ENCODE results near the gene FASLG. TPM values are rescaled to one million over a fixed set of nuclear protein-coding genes. Genes with fewer than 3 reads are reported as not detected.

FASLG gene, protein sequence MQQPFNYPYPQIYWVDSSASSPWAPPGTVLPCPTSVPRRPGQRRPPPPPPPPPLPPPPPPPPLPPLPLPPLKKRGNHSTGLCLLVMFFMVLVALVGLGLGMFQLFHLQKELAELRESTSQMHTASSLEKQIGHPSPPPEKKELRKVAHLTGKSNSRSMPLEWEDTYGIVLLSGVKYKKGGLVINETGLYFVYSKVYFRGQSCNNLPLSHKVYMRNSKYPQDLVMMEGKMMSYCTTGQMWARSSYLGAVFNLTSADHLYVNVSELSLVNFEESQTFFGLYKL
- polyA plus RNA-seq (2011; rRNA removed), result not detected in 2 replicates
- polyA minus RNA-seq (2011; rRNA and poly(A)+ RNA removed), result not detected in 2 replicates

GRCh38 chr1:172658871-172659453 is at the start of gene FASLG:
TSS of gene FASLG (plus strand) at chr1:172659103. CDS start at chr1:172659202, 99 bp downstream.
- H3K27ac ChIP-seq (ENCODE audit: low read depth, low read length), result no peak within 1 kb of the TSS
- POLR2A ChIA-PET, result no interaction called here
- TF ChIP-seq, protein P1, sequence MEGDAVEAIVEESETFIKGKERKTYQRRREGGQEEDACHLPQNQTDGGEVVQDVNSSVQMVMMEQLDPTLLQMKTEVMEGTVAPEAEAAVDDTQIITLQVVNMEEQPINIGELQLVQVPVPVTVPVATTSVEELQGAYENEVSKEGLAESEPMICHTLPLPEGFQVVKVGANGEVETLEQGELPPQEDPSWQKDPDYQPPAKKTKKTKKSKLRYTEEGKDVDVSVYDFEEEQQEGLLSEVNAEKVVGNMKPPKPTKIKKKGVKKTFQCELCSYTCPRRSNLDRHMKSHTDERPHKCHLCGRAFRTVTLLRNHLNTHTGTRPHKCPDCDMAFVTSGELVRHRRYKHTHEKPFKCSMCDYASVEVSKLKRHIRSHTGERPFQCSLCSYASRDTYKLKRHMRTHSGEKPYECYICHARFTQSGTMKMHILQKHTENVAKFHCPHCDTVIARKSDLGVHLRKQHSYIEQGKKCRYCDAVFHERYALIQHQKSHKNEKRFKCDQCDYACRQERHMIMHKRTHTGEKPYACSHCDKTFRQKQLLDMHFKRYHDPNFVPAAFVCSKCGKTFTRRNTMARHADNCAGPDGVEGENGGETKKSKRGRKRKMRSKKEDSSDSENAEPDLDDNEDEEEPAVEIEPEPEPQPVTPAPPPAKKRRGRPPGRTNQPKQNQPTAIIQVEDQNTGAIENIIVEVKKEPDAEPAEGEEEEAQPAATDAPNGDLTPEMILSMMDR (IDR thresholded peaks at IDR 0.05; ENCODE audit: low read depth, low read length), result no peak
- CTCF ChIA-PET, result no interaction called here
- no peaks in the 10 kb centered on the region for H3K27me3 ChIP-seq (ENCODE audit: control insufficient read depth, insufficient read depth, low read length)
- no peaks in the 10 kb centered on the region; the same call in 1 of the 2 replicates for H3K9me3 ChIP-seq (ENCODE audit: control insufficient read depth, insufficient read depth, low read length)
- no peak within 1 kb of the TSS for H3K4me3 ChIP-seq (ENCODE audit: low read depth, low read length)
- no peak for DNase-seq (ENCODE audit: low read depth, low spot score)

- POLR2A ChIA-PET, result no interaction called here
- DNase-seq (ENCODE audit: low read depth, low spot score), result no peak
Observed at GRCh38 chr1:172609528-172609927, 49.4 kb upstream of the FASLG start.

GRCh38 chr1:172612478-172612877 is 46.4 kb upstream of the FASLG start:
- DNase-seq (ENCODE audit: low read depth, low spot score), result no peak
- Histone ChIP-seq H3K4me3 (ENCODE audit: low read depth, low read length) (no peak overlapping the region), H3K9me3 (ENCODE audit: control insufficient read depth, insufficient read depth, low read length) (peaks cover 8% of the 10 kb centered on the region; the same call in 1 of the 2 replicates), H3K27me3 (ENCODE audit: control insufficient read depth, insufficient read depth, low read length) (no peaks in the 10 kb centered on the region), H3K27ac (ENCODE audit: low read depth, low read length) (no peak overlapping the region)
- TF ChIP-seq, protein P1 (IDR thresholded peaks at IDR 0.05; ENCODE audit: low read depth, low read length), result no peak
- ChIA-PET CTCF (interaction anchor here (0.6 kb wide), 1 partner anchor 175 kb away, joined by 3 read pairs; no protein-coding TSS in a partner anchor), POLR2A (no interaction called here)

More at GRCh38 chr1:172609528-172609927, 49.4 kb upstream of the FASLG start:
- H3K27ac ChIP-seq (ENCODE audit: low read depth, low read length), result no peak overlapping the region
- CTCF ChIA-PET, result interaction anchor here (0.8 to 1.6 kb wide), 7 partner anchors 20 to 133 kb away, joined by 3 to 6 read pairs (median 5); no protein-coding TSS in a partner anchor
- H3K9me3 ChIP-seq (ENCODE audit: control insufficient read depth, insufficient read depth, low read length), result no peaks in the 10 kb centered on the region
- H3K27me3 ChIP-seq (ENCODE audit: control insufficient read depth, insufficient read depth, low read length), result no peaks in the 10 kb centered on the region
- TF ChIP-seq, protein P1 (IDR thresholded peaks at IDR 0.05; ENCODE audit: low read depth, low read length), result peak; percentile 27
- no peak overlapping the region for H3K4me3 ChIP-seq (ENCODE audit: low read depth, low read length)

GRCh38 chr1:172613294-172613693 is 45.6 kb upstream of the FASLG start:
- Histone ChIP-seq H3K27ac (ENCODE audit: low read depth, low read length) (no peak overlapping the region), H3K4me3 (ENCODE audit: low read depth, low read length) (no peak overlapping the region), H3K27me3 (ENCODE audit: control insufficient read depth, insufficient read depth, low read length) (no peaks in the 10 kb centered on the region), H3K9me3 (ENCODE audit: control insufficient read depth, insufficient read depth, low read length) (peaks cover 8% of the 10 kb centered on the region; the same call in 1 of the 2 replicates)
- DNase-seq (ENCODE audit: low read depth, low spot score), result no peak
- POLR2A ChIA-PET, result no interaction called here
- CTCF ChIA-PET, result no interaction called here
- TF ChIP-seq, protein P1 (IDR thresholded peaks at IDR 0.05; ENCODE audit: low read depth, low read length), result no peak

DNA sequence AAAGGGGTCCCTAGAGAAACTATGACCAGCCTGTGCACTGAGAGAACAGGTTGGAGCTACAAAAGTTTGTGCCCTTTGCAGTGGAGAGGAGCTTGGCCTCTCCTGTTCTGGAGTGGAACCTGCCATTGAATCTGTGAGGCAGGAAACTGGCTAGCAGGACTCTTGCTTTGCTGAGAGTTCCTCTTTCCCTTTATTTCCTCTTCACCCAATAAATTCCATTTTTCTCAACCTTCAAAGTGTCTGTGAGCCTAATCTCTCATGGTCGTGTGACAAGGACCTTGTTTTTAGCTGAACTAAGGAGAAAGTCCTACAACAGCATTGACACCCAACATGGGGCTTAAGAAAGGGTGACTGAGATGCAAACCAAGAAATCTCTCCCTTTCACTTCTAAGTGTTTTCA is 42.7 kb upstream of the FASLG start:
- no peak for DNase-seq (ENCODE audit: low read depth, low spot score)
- Histone ChIP-seq H3K4me3 (ENCODE audit: low read depth, low read length) (no peak overlapping the region), H3K27me3 (ENCODE audit: control insufficient read depth, insufficient read depth, low read length) (no peaks in the 10 kb centered on the region), H3K27ac (ENCODE audit: low read depth, low read length) (no peak overlapping the region), H3K9me3 (ENCODE audit: control insufficient read depth, insufficient read depth, low read length) (peaks cover 20% of the 10 kb centered on the region)
- TF ChIP-seq, protein P1 (IDR thresholded peaks at IDR 0.05; ENCODE audit: low read depth, low read length), result no peak
- ChIA-PET CTCF (no interaction called here), POLR2A (no interaction called here)
